ENCODE measurements around the gene SRA1.
A peak's percentile ranks its signal among the peaks of the same experiment; 100 is the strongest.
"Not testable (repeated sequence)": the region's sequence is repeated elsewhere in the genome, so short reads cannot be mapped to it uniquely, and the experiment has no call there.

The SRA1 gene

DNA sequence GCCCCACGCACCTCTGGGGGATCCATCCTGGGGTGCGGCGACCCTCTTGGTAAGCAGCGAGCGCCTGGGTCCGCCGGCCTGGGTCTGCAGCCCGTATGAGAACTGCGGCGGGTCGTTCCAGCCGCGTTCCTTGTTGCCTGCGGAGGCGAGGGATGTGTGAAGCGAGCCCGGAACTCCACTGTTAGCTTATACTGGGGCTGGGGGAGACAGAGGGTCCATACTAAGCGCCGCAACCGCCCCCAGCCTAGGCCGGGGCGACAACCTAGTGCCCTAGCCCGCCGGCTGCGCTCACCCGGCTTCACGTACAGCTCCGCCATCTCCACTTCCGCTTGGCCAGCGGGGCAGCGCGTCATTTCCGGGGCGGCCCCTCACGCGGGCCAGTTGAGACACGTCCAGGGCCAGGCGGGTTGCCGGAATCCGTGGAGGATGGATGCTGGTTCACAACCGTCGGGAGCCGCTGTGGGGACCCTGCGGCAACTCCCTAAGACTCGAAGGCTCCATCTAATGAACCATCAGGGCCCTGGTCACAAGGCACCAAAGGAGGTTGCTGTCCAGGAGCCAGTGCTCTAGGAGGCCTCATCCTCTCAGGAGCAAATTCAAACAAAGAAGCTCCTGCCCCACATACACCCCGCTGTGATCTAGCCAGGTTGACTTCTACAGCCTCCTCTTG, at the start of gene SRA1:
Gene SRA1 (minus strand): TSS at position 338 of the 670 bp plus-strand sequence. CDS start 21 bp downstream, at position 317.
- peak; percentile 60 for DNase-seq (ENCODE audit: low read depth, low spot score)

DNA sequence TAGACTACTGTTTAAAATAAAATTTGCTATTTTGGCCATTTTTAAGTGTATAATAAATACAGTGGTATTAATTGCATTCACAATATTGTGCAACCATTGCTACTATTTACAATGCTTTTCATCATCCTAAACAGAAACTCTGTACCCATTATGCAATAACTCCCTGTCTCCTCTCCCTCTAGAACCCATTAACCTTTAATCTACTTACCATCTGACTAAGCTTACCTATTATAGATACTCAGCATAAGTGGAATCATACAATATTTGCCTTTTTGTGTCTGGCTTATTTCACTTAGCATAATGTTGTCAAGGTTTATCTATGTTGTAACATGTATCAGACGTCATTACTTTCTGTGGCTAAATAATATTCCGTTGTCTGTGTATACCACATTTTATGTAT, 49.8 kb upstream of the SRA1 start:
- DNase-seq (ENCODE audit: low read depth, low spot score), result no peak

DNA sequence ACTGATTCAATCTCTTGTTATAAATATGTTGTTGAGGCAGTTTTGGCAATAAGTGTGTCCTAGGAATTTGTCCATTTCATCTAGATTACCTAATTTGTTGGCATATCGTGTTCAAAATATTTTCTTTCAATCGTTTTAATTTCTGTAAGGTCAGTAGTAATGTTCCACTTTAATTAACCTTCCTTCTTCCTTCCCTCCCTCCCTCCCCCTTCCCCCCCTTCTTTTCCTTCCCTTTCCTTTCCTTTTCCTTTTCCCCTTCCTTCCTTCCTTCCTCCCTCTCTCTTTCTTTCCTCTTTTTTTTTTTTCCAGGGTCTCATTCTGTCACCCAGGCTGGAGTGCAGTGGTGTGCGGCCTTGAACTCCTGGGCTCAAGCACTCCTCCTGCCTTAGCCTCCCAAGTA, 48.6 kb upstream of the SRA1 start:
- no peak for DNase-seq (ENCODE audit: low read depth, low spot score)

DNA sequence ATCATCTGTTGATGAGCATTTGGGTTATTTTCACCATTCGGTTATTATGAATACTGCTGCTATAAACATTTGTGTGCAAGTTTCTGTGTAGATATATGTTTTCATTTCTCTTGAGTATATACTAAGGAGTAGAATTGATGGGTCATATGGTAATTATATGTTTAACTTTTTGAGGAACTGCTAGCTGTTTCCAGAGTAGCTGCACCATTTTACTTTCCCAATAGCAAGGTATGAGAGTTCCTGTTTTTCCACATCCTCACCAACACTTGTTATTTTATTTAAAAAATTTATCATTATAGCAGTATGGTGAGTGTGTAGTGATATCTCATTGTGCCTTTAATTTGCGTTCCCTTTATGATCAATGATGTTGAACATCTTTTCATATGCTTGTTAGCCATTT, 46.5 kb upstream of the SRA1 start:
- no peak for DNase-seq (ENCODE audit: low read depth, low spot score)

DNA sequence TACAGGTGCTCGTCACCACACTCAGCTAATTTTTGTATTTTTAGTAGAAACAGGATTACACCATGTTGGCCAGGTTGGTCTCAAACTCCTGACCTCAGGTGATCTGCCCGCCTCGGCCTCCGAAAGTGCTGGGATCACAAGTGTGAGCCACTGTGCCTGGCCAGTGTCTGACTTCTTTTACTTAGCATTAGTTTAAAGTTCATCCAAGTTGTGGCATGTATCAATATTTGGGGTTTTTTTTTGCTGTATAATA, 46.1 kb upstream of the SRA1 start:
- not testable (repeated sequence) for DNase-seq (ENCODE audit: low read depth, low spot score)

DNA sequence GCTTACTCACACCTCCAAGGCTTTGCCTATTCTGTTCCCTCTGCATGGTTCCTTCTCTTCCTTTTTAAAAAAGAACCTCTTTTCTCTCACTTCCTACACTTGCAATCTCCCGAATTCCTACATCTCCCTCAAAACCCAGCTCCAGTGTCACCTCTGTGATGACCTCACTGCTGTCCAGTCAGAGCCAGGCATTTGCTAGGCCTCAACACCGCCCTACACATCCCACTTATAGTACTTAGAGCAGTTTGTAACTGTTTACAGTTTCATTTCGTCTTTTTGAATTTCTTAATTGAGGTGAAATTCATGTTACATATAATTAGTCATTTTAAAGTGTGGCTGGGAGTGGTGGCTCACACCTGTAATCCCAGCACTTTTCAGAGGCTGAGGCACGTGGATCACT, 44.9 kb upstream of the SRA1 start:
- DNase-seq (ENCODE audit: low read depth, low spot score), result no peak

DNA sequence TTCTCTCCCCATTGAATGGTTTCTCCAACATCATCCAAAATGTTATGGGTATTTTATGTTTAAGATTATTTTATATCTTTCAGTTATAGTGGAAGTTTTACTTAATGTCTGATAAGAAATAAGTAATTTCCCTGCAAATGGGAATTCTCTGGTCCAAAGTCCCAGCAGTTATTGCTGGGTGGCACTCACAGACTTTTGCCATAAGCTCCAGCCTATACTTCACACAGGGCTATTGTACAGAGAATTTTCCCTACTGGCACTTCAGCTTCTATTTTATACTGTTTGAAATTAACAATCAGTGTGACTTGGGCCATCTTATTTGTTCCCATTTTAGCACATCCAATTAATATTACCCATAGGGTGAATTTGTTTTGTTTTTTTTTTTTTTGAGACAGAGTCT, 42.8 kb upstream of the SRA1 start:
- no peak for DNase-seq (ENCODE audit: low read depth, low spot score)

DNA sequence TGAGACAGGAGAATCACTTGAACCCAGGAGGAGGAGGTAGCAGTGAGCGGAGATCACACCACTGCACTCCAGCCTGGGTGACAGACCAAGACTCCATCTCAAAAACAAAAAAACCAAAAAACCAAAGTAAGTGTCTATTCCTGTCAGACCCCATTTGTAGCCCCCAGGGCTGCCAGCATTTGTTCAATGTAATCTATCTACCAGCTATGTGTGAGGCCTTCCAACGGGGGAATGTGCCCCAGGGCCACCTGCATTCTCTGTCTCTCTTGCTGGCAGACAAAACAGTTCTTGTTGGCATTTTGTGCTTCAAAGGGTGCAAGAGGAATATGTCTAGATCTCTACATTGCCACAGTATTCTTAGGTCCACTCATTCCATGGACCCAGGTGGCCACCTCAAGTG, 41.6 kb upstream of the SRA1 start:
- DNase-seq (ENCODE audit: low read depth, low spot score), result no peak

DNA sequence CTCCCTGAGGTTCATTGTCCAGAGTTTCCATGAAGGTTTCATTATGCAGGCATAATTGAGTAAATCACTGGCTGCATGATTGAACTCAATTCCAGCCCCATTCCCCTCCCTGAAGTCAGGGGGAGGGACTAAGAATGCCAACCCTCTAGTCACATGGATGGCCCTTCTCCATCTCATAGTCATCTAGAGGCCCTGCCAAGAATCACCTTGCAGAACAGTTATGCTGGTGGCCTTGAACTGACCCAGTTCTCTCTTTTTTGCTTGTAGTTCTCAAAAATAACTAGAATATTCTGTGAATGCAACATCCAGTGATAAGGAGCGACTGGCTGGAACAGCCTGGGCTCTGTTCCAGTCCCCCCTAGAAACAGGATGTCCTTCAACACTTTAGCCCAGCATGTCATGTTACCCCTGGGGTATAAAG, 39.1 kb upstream of the SRA1 start:
- no peak for DNase-seq (ENCODE audit: low read depth, low spot score)

DNA sequence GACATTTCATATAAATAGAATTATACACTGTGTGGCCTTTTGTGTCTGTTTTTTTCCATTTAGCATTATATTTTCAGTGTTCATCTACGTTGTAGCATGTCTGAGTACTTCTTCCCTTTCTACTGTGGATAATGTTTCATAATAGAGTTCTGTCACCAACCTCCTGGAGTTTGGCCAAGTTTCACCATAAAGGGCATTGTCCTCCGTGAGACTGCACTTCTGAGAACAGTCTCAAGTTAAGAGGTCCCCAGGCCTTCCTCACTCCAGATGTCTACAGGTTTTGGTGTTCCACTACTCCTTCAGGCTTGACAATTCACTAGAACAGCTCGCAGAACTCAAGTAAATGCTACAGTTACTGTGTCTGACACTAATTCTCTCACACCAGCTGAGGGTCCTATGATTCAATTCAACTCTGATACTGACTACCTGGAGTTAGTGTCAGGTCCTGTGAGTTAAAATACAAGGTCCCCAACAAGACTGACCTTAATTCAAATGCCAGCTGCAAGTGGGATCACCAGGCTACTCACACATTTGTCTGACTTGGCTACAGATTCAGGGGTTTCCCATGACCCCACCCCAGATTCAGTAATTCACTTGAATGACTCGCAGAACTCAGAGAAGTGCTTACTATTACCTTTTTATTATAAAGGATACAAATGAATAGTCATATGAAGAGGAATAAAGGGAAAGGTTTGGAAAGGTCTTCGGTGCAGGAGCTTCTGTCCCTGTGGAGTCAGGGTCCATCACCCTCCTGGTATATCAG, 38.4 kb upstream of the SRA1 start:
- DNase-seq (ENCODE audit: low read depth, low spot score), result no peak

DNA sequence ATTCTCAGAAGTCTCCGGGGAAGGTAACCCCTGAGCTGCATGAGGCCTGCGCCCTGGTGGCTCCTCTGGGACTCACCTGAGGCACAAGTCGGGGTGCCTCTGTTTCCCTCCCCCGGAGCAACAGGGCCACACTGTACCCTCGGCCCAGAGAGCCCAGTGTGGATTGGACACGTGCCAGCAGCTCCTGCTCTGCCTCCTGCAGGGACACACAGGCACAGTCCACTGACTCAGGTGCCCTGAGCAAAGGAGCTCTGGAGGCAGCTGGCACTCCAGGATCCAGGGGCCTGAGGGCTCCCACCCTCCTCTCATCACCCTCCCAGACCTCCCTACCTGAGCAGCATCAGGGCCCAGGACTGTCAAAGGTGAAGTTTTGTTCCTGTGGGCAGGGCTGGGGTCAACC, 36.9 kb upstream of the SRA1 start:
- no peak for DNase-seq (ENCODE audit: low read depth, low spot score)

DNA sequence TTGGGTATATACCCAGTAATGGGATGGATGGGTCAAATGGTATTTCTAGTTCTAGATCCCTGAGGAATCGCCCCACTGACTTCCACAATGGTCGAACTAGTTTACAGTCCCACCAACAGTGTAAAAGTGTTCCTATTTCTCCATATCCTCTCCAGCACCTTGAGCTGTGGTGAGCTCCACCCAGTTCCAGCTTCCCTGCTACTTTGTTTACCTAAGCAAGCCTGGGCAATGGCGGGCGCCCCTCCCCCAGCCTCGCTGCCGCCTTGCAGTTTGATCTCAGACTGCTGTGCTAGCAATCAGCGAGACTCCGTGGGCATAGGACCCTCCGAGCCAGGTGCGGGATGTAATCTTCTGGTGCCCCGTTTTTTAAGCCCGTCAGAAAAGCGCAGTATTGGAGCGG, 35.8 kb upstream of the SRA1 start:
- DNase-seq (ENCODE audit: low read depth, low spot score), result not testable (repeated sequence)

DNA sequence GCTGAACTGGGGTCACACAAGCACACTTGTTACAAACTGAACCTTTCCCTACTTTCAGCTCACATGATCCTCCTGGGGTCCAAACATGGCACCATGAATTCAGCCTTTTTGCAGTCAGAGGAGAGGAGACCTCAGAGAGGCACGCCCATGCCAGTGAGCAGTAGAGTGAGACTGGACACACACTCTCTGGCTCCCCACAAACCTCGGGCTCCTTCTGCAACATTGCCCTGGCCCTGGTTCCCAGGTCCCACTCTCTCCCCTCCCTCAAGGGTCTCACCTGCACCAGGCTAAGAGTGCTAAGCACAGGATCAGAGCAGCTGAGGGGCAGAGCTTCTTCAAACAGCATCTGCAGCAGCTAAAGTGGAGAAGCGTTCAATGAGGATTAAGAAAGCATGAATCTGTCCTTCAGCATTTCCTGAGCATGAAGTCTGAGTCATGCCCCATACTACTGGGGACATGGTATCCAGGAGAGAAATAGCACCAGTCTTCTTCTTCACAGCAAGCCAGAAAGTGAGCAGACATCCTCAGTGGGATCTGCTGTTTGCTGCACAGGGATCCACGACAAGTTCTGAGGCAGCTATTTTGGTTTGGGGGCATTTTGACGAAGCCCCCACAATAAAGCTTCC, 34.6 kb upstream of the SRA1 start:
- DNase-seq (ENCODE audit: low read depth, low spot score), result no peak

DNA sequence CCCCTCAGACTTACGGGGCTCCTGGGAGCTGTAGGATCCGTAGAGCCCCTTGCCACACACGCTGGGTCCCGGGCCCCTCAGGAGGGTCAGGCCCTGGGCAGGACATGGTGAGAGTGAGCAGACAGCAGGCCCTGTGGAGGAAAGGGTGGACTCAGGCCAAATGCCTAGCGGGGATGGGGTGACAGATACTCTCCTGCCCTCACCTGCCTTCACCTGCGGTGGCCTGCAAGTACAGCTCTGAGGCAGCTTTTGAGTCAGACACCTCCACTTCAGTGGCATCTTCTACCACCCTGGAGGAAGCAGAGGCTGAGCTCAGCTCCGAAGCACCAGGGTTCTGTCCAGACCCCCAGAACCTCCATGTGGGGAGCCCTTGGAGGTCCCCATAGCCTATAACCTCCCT, 33.6 kb upstream of the SRA1 start:
- DNase-seq (ENCODE audit: low read depth, low spot score), result no peak

DNA sequence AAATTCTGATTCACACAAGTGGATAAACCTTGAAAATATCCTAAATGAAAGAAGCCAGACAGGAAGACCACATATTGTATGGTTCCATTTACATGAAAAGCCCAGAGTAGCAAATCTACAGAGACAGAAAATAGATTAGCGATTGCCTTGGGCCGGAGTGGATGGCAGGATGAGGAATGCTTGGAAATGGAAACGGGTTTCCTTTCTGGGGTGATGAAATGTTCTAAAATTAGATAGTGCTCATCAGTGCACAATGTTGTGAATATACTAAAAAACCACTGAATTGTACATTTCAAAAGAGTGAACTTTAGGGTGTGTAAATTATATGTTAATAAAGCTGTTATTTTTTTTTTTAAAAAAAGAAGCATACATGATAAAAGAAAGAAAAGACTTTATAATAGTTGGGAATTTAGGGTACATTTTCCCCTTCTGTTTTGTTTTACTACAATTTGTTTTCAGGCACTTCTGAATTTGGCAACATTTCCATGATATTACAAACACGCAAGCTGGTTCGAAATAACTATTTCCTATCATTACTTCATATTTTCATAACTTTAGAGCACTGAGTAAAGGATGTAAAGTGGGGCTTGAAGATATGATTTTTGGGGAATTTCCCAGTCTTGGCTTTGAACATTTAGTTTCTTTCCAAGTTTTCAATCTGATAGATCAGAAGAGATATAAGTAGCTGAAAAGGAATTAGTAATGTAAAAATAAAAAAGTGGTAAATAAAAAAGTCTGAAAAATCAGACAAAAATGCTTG, 31.2 kb upstream of the SRA1 start:
- DNase-seq (ENCODE audit: low read depth, low spot score), result no peak

DNA sequence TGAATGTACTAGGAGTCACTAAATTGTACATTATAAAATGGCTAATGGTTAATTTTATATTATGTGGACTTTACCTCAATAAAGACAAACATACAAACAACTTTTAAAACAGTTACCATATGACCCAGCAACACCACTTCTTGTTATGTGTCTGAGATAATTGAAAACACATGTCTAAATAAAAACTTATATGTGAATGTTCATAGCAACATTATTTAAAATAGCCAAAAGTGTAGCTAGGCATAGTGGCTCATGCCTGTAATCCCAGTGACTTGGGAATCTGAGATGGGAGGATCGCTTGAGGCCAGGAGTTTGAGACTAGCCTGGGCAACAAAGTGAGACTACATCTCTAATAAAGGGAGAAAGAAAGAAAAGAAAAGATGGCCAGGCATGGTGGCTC, 30.2 kb upstream of the SRA1 start:
- no peak for DNase-seq (ENCODE audit: low read depth, low spot score)

DNA sequence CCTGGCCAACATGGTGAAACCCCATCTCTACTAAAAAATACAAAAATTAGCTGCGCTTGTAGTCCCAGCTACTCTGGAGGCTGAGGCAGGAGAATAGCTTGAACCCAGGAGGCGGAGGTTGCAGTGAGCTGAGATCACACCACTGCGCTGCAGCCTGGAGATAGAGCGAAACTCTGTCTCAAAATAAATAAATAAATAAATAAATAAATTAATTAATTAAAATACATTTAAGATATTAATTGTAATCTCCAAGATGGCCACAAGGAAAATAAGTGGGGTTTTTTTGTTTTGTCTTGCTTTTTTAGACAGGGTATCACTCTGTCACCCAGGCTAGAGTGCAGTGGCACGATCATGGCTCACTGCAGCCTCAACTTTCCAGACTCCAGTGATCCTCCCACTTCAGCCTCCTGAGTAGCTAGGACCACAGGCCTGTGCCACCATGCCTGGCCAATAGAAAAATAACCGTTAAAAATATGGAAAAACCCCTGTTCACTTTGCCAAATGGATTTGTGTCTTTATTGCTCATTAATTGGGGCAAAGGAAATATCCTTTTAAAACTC, 22.0 kb upstream of the SRA1 start:
- not testable (repeated sequence) for DNase-seq (ENCODE audit: low read depth, low spot score)

DNA sequence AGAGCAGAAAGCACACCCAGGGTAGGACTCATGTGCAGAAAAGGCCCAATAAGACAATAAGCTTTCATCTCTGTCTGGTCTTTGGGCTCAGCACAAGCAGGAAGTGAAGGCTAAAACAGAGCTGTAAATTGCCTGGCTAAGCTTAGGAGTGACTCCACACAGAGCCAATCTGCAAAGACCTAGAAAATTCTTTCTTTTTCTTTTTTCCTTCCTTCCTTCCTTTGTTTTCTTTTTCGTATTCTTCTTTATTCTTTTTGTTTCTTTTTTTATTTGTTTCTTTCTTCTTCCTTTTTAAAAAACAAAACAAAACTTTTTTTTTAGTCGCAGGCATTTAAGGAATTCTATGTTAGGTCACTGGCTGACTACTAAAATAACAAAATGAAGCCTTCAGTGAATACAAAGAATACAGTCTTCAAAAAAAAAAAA, 19.5 kb upstream of the SRA1 start:
- no peak for DNase-seq (ENCODE audit: low read depth, low spot score)

DNA sequence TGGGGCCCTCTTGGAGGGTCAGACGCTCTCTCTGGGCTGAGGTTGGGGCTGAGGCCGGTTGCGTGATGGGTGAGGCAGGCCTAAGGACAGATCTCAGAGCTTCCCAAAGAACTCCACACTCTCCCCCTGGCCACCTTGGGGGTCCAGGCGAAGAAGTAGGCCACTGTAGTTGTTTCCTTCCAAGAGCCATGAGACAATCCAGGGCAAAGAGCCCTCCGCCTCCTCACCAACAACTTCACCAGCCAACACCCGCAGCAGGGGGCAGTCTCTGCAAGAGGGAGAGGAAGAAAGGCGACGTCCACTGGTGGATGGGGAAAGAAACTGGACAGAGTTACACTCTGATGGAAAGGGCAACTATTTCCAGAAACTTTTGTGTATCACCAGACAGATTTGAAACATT, 18.0 kb upstream of the SRA1 start:
- no peak for DNase-seq (ENCODE audit: low read depth, low spot score)

DNA sequence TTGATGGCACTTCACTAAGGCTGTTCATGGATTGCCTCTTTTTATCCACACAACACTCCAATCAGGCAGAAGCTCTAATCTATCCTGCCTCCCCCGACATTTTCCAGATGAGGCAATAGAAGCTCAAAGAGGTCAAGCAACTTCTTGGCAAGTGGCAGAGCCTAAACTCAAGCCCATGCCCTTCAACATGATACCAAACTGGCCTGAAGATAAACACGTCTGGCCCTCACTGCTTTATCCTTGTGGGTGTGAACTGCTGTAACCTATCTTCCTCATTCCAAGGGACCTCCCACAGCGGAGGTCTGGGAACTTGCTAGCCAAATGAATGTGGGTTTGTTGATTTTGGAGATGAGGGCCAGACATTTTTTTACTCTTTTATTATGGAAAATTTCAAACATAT, 16.9 kb upstream of the SRA1 start:
- DNase-seq (ENCODE audit: low read depth, low spot score), result no peak

DNA sequence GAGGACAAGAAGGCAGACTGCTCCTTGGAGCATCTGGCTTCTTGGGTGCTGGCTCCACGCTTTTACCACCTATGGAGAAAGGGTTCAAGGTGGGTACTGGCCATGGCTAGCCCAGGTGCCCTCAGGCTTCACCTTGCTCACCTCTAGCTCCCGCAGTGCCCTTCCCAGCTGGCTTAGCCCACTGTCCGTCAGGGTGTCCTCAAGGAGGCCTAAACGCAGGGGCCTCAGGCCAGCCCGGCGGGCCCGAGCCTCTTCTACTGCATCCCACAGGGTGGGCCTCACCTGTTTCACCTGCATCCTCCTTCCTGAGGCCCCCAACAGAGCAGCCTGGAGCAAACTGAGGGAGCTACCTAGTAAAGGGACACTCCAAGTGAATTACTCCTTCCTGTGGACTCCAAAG, 16.4 kb upstream of the SRA1 start:
- no peak for DNase-seq (ENCODE audit: low read depth, low spot score)

DNA sequence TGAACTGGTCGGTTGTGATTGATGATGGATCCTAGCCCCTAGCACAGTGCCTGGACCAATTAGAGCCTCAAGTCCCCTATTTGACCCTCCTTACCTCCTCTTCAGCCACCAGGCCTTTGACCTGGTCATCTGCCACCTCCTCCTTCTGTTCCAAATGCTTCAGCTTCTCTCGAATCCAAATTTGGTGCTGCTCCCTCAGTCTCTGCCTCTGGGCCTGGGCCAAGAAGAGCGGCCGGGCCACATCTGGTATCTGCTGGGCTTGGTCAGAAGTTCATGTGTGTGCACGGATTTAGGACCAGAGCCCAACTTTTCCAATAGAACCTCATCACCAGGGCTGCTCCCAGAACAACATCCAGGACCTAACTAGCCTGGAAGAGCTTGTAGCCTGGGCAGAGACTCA, 13.8 kb upstream of the SRA1 start:
- no peak for DNase-seq (ENCODE audit: low read depth, low spot score)

All from activated naive CD8-positive, alpha-beta T cell treated with anti-CD3 and anti-CD28 coated beads, Interleukin-2, amount 50 U/mL, for 16 hours (primary cell).